ENCODE measurements around the gene ITIH3. TPM values are rescaled to one million over a fixed set of nuclear protein-coding genes. Genes with fewer than 3 reads are reported as not detected.

ITIH3 gene
- total RNA-seq, 2 experiments from 2014 or later, result not detected

DNA sequence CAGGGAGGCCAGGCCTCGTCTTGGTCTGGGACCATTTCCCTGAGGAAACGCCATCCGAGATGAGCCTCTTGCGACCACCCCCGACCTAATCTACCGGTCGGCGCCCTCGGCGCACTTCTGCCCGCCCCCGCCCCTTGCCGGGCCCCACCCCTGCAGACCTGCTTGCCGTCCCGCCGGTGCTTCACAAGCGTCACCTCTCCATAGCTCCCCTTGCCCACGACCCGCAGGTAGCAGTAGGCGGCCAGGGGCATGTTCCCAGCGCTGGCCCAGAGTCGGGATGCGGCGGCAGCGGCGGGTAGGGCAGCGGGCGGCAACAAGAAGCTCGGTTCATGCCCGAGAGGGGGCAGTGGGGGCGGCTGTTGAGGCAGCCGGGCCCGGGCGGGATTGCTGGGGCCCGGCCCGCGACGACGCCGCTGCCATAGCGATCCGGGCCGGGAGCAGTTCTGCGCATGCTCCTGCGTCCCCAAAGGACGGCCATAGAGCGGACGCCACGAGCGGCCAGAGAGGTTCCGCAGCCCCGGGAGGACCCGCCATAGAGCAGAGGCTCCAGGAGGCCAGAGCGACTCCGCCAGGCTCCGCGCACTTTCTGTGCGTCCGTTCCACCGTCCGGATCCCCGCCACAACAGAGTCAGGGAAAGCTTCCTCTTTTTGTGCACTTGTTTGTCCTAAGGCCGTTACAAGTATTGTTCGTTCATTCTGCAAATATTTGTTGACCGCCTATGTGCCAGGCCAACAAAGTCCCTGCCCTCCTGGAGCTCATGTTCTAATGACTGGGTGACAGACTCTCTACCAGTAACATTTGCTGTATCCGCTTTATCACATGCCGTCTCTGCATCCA lies 23.9 kb upstream of the ITIH3 start, which contains the start of gene NEK4:
NEK4 (minus strand) TSS at position 445 of the 838 bp plus-strand sequence; CDS start at position 251, 194 bp downstream.
- Histone ChIP-seq H3K27ac (ENCODE audit: low read depth in 1 of 2, low read length in 2 of 2) (peak within 1 kb of the TSS; percentile 63 to 72), H3K27me3 (ENCODE audit: control insufficient read depth in 1 of 2, insufficient read depth in 2 of 2, low read length in 2 of 2) (no peaks in the 10 kb centered on the region), H3K4me1 (ENCODE audit: insufficient read depth, low read length) (peaks cover 14% of the 10 kb centered on the region), H3K9me3 (ENCODE audit: control insufficient read depth in 1 of 2, insufficient read depth in 1 of 2, low read length in 2 of 2) (no peaks in the 10 kb centered on the region), H3K4me3 (ENCODE audit: low read length) (peak within 1 kb of the TSS; percentile 83), H3K36me3 (ENCODE audit: insufficient read depth, low read length) (peaks cover 8% of the 10 kb centered on the region)
- TF ChIP-seq, protein P1, sequence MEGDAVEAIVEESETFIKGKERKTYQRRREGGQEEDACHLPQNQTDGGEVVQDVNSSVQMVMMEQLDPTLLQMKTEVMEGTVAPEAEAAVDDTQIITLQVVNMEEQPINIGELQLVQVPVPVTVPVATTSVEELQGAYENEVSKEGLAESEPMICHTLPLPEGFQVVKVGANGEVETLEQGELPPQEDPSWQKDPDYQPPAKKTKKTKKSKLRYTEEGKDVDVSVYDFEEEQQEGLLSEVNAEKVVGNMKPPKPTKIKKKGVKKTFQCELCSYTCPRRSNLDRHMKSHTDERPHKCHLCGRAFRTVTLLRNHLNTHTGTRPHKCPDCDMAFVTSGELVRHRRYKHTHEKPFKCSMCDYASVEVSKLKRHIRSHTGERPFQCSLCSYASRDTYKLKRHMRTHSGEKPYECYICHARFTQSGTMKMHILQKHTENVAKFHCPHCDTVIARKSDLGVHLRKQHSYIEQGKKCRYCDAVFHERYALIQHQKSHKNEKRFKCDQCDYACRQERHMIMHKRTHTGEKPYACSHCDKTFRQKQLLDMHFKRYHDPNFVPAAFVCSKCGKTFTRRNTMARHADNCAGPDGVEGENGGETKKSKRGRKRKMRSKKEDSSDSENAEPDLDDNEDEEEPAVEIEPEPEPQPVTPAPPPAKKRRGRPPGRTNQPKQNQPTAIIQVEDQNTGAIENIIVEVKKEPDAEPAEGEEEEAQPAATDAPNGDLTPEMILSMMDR (IDR thresholded peaks at IDR 0.05), result no peak
- ChIA-PET CTCF (interaction anchor here (0.6 kb wide), 1 partner anchor 51 kb away, joined by 3 read pairs; no protein-coding TSS in a partner anchor), POLR2A (interaction anchor here (0.5 to 1.1 kb wide), 5 partner anchors 68 to 275 kb away, joined by 3 to 4 read pairs (median 3); partner anchors contain the start of genes GNL3, PBRM1 and SFMBT1)
- Mint-ChIP-seq H3K4me1 (ENCODE audit: low read depth) (peaks cover 17% of the 10 kb centered on the region), H3K9me3 (no peaks in the 10 kb centered on the region), H3K27me3 (no peaks in the 10 kb centered on the region), H3K27ac (peak within 1 kb of the TSS; percentile 79), H3K4me3 (peak within 1 kb of the TSS; percentile 96), H3K36me3 (ENCODE audit: low read depth) (peaks cover 25% of the 10 kb centered on the region)
- peak; percentile 53 to 93 (median 81) for DNase-seq
- intact Hi-C loops (cut with DNase I, micrococcal nuclease), result no loop called here
- ATAC-seq (ENCODE audit: poor library complexity), result peak; percentile 80

DNA sequence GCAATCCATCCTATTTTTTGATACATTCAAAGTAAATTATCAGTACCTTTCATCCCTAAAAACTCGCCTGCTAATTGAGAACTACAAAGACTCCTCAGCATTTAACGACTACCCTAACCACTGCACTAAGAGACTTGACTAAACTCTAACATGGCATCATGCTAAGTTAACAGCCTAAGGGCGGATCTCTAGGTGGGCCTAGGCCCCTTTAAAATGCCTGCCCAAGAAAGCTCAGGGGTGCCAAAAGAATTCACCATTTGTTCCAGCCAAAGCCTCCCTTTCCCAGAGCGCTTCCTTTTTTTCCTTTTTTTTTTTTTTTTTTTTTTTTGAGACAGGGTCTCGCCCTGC lies 23.3 kb upstream of the ITIH3 start:
- Histone ChIP-seq H3K4me1 (ENCODE audit: insufficient read depth, low read length) (peaks cover 14% of the 10 kb centered on the region), H3K36me3 (ENCODE audit: insufficient read depth, low read length) (peaks cover 2% of the 10 kb centered on the region), H3K4me3 (ENCODE audit: low read length) (peak overlapping the region; percentile 83), H3K27ac (ENCODE audit: low read depth in 1 of 2, low read length in 2 of 2) (peak overlapping the region; percentile 63 to 72), H3K9me3 (ENCODE audit: control insufficient read depth in 1 of 2, insufficient read depth in 1 of 2, low read length in 2 of 2) (no peaks in the 10 kb centered on the region), H3K27me3 (ENCODE audit: control insufficient read depth in 1 of 2, insufficient read depth in 2 of 2, low read length in 2 of 2) (no peaks in the 10 kb centered on the region)
- H3K4me1 Mint-ChIP-seq (ENCODE audit: low read depth), result peaks cover 17% of the 10 kb centered on the region
- H3K4me3 Mint-ChIP-seq, result peak overlapping the region; percentile 96
- CTCF ChIA-PET, result interaction anchor here (0.6 kb wide), 1 partner anchor 52 kb away, joined by 3 read pairs; no protein-coding TSS in a partner anchor
- peak; percentile 14 for ATAC-seq (ENCODE audit: poor library complexity)
- H3K36me3 Mint-ChIP-seq (ENCODE audit: low read depth), result peaks cover 19% of the 10 kb centered on the region
- DNase-seq, result no peak
- TF ChIP-seq, protein P1 (IDR thresholded peaks at IDR 0.05), result no peak
- intact Hi-C loops (cut with DNase I, micrococcal nuclease), result no loop called here
- no peaks in the 10 kb centered on the region for H3K27me3 Mint-ChIP-seq
- H3K9me3 Mint-ChIP-seq, result no peaks in the 10 kb centered on the region
- POLR2A ChIA-PET, result interaction anchor here (0.7 to 1.1 kb wide), 3 partner anchors 68 to 275 kb away, joined by 3 read pairs; partner anchors contain the start of gene SFMBT1
- peak overlapping the region; percentile 79 for H3K27ac Mint-ChIP-seq

DNA sequence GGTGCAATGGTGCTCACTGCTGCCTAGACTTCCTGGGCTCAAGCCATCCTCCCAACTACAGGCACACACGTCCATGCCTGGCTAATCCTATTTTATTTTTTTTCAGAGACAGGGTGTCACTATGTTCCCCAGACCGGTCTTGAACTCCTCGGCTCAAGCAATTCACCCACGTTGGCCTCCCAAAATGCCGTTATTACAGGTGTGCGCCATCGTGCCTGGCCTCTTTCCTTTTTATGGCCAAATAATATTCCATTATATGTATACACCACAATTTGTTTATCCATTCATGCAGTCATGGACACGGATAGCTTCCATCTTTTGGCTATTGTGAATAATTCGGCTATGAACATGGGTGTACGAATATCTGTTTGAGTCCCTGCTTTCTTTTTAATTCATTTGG lies 22.9 kb upstream of the ITIH3 start:
- Histone ChIP-seq H3K9me3 (ENCODE audit: control insufficient read depth in 1 of 2, insufficient read depth in 1 of 2, low read length in 2 of 2) (no peaks in the 10 kb centered on the region), H3K27ac (ENCODE audit: low read depth in 1 of 2, low read length in 2 of 2) (no peak overlapping the region), H3K4me1 (ENCODE audit: insufficient read depth, low read length) (peaks cover 14% of the 10 kb centered on the region), H3K27me3 (ENCODE audit: control insufficient read depth in 1 of 2, insufficient read depth in 2 of 2, low read length in 2 of 2) (no peaks in the 10 kb centered on the region), H3K4me3 (ENCODE audit: low read length) (no peak overlapping the region), H3K36me3 (ENCODE audit: insufficient read depth, low read length) (no peaks in the 10 kb centered on the region)
- intact Hi-C loops (cut with DNase I, micrococcal nuclease), result no loop called here
- Mint-ChIP-seq H3K27ac (peak overlapping the region; percentile 79), H3K4me1 (ENCODE audit: low read depth) (peaks cover 17% of the 10 kb centered on the region), H3K36me3 (ENCODE audit: low read depth) (peaks cover 16% of the 10 kb centered on the region), H3K4me3 (peak overlapping the region; percentile 96), H3K9me3 (no peaks in the 10 kb centered on the region), H3K27me3 (no peaks in the 10 kb centered on the region)
- DNase-seq (no peak), ATAC-seq (ENCODE audit: poor library complexity) (no peak)
- ChIA-PET CTCF (interaction anchor here (0.6 kb wide), 1 partner anchor 52 kb away, joined by 3 read pairs; no protein-coding TSS in a partner anchor), POLR2A (interaction anchor here (0.7 kb wide), 1 partner anchor 273 kb away, joined by 3 read pairs; no protein-coding TSS in a partner anchor)
- TF ChIP-seq, protein P1 (IDR thresholded peaks at IDR 0.05), result no peak
